ENCODE data around the gene KCNQ4. TPM values are rescaled to one million over a fixed set of nuclear protein-coding genes. Genes with fewer than 3 reads are reported as not detected.

The KCNQ4 gene
- total and polyA plus RNA-seq, 5 donors from 2014 or later, result 0.10 to 0.44 (median 0.19) TPM; not detected in 1

DNA sequence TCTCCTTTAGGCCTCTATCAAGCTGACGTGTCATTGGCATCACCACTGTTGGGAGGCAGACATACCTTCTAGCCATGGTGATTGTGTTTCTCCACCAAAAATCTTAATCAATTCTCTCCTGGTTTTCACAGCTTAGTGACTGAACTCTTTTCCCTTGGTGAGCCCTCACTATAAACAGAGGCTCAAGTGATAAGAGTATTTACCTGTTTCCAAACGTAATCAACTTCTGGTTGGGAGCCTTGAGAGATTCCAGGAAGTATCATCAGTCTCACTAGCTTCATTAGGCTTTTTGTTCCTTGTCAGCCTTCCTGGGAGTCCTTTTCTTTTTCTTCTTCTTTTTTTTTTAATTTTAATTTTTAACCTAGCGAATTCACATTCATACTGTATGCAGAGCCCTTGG, 33.8 kb upstream of the KCNQ4 start:
- H3K4me3 Mint-ChIP-seq, result no peak overlapping the region
- peak overlapping the region in 1 of 3 donors; percentile 65 for H3K27ac Mint-ChIP-seq
- DNase-seq (no peak), ATAC-seq (ENCODE audit: low read depth in 2 of 2) (no peak)
- peaks cover 20 to 33% (median 30%) of the 10 kb centered on the region in 4 donors for H3K4me1 Mint-ChIP-seq
- no peak overlapping the region for H3K4me3 ChIP-seq (ENCODE audit: low read depth, low read length)
- H3K36me3 Mint-ChIP-seq, result peaks cover 53% of the 10 kb centered on the region
- no peaks in the 10 kb centered on the region for H3K27me3 Mint-ChIP-seq
- H3K9me3 ChIP-seq (ENCODE audit: control insufficient read depth in 2 of 2, low read length in 2 of 2), result no peaks in the 10 kb centered on the region
- peaks cover 71% of the 10 kb centered on the region for H3K36me3 ChIP-seq (ENCODE audit: control insufficient read depth, insufficient read depth, low read length)
- H3K27me3 ChIP-seq (ENCODE audit: control insufficient read depth, insufficient read depth, low read length), result no peaks in the 10 kb centered on the region
- H3K9me3 Mint-ChIP-seq, result no peaks in the 10 kb centered on the region
- no peak overlapping the region for H3K27ac ChIP-seq (ENCODE audit: insufficient read depth, low read length, poor library complexity, severe bottlenecking)
- H3K4me1 ChIP-seq (ENCODE audit: control insufficient read depth, insufficient read depth, low read length, poor library complexity, severe bottlenecking), result no peaks in the 10 kb centered on the region

DNA sequence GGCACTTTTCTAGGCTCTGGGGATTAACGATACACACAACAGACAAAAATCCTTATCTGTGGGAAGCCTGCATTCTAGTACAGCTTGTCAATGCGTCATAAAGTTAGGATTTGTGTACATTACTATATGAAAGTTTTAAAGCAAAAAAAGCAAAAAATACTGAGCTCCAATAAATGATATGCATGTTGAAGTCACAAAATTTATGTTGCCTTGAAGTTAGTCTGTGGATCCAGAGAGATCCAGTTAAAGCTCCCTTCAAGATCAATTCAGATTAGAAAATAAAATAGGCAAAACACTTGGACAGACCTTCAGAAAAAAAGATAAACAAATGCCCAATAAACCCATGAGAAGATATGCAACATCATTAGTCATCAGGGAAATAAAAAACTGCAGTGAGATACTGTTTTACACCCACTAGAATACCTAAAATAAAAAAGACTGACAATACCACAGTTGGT, 33.1 kb upstream of the KCNQ4 start:
- H3K36me3 ChIP-seq (ENCODE audit: control insufficient read depth, insufficient read depth, low read length), result peaks cover 77% of the 10 kb centered on the region
- peaks cover 14 to 26% (median 24%) of the 10 kb centered on the region in 4 donors for H3K4me1 Mint-ChIP-seq
- H3K4me3 ChIP-seq (ENCODE audit: low read depth, low read length), result no peak overlapping the region
- H3K9me3 Mint-ChIP-seq, result no peaks in the 10 kb centered on the region
- DNase-seq, result no peak
- peaks cover 54% of the 10 kb centered on the region for H3K36me3 Mint-ChIP-seq
- no peaks in the 10 kb centered on the region for H3K9me3 ChIP-seq (ENCODE audit: control insufficient read depth in 2 of 2, low read length in 2 of 2)
- H3K27ac Mint-ChIP-seq, result peak overlapping the region in 1 of 3 donors; percentile 65
- no peak overlapping the region for H3K27ac ChIP-seq (ENCODE audit: insufficient read depth, low read length, poor library complexity, severe bottlenecking)
- H3K27me3 ChIP-seq (ENCODE audit: control insufficient read depth, insufficient read depth, low read length), result no peaks in the 10 kb centered on the region
- no peaks in the 10 kb centered on the region for H3K4me1 ChIP-seq (ENCODE audit: control insufficient read depth, insufficient read depth, low read length, poor library complexity, severe bottlenecking)
- no peak overlapping the region for H3K4me3 Mint-ChIP-seq
- ATAC-seq (ENCODE audit: low read depth in 2 of 2), result no peak
- no peaks in the 10 kb centered on the region for H3K27me3 Mint-ChIP-seq

DNA sequence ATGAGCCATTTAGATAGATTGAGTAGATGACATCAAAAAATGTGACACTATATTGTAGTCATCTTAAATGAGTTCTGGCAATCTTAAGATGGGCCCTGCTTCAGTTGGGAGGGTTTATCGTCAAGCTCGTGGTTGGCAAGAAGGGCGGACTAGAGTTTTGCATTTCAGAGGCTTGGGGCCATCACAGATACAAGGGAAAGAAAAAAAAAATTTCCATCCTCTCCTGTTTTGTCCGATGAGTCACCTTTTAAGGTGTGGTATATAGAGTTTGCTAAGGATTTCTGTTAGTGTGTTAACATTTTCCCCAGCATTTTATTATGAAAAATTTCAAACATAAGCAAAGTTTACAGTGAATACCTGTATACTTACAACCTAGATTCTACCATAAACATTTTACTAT, 31.8 kb upstream of the KCNQ4 start:
- H3K36me3 ChIP-seq (ENCODE audit: control insufficient read depth, insufficient read depth, low read length), result peaks cover 88% of the 10 kb centered on the region
- H3K4me1 Mint-ChIP-seq, result peaks cover 11 to 15% (median 14%) of the 10 kb centered on the region in 4 donors
- DNase-seq (no peak), ATAC-seq (ENCODE audit: low read depth in 2 of 2) (no peak)
- H3K4me3 ChIP-seq (ENCODE audit: low read depth, low read length), result no peak overlapping the region
- H3K27me3 Mint-ChIP-seq, result no peaks in the 10 kb centered on the region
- H3K9me3 Mint-ChIP-seq, result no peaks in the 10 kb centered on the region
- peak overlapping the region in 1 of 3 donors; percentile 16 for H3K27ac Mint-ChIP-seq
- H3K9me3 ChIP-seq (ENCODE audit: control insufficient read depth in 2 of 2, low read length in 2 of 2), result no peaks in the 10 kb centered on the region
- H3K4me1 ChIP-seq (ENCODE audit: control insufficient read depth, insufficient read depth, low read length, poor library complexity, severe bottlenecking), result no peaks in the 10 kb centered on the region
- peaks cover 53% of the 10 kb centered on the region for H3K36me3 Mint-ChIP-seq
- no peak overlapping the region for H3K27ac ChIP-seq (ENCODE audit: insufficient read depth, low read length, poor library complexity, severe bottlenecking)
- H3K27me3 ChIP-seq (ENCODE audit: control insufficient read depth, insufficient read depth, low read length), result no peaks in the 10 kb centered on the region
- no peak overlapping the region for H3K4me3 Mint-ChIP-seq

DNA sequence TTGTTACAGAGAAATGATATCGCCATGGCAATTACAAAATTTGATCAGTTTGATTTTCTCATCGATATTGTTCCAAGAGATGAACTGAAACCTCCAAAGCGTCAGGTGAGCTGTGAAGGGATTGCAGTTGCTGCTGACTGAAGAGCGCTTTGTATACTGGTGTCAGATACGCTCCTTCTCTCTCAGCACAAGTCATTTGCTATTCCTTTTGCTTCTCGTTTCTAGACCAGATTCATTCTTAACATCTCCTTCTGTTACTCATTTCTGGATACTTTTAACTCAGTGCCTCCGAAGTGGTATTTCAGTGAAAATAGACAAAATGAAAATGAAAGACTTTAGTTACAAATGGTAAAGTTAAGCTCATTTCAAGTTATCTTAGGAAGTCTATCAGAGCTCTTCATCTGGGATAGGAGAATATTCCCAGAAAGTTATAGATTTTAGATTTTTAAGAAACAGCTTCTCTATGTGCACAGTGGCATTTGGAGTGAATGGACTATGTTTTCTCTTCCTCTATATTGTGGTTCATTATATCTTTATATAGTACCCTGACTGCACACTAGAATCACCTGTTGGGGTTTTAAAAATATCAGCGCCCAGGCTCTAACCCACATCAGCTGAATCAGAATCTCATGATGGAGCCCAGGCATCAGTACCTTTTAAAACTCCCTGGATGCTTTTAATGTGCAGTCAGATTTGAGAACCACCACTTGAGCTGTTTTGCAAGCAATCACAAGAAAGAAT, 30.3 kb upstream of the KCNQ4 start:
- Histone ChIP-seq H3K9me3 (ENCODE audit: control insufficient read depth in 2 of 2, low read length in 2 of 2) (no peaks in the 10 kb centered on the region), H3K36me3 (ENCODE audit: control insufficient read depth, insufficient read depth, low read length) (peaks cover 88% of the 10 kb centered on the region), H3K27ac (ENCODE audit: insufficient read depth, low read length, poor library complexity, severe bottlenecking) (no peak overlapping the region), H3K4me1 (ENCODE audit: control insufficient read depth, insufficient read depth, low read length, poor library complexity, severe bottlenecking) (no peaks in the 10 kb centered on the region), H3K4me3 (ENCODE audit: low read depth, low read length) (peak overlapping the region; percentile 5), H3K27me3 (ENCODE audit: control insufficient read depth, insufficient read depth, low read length) (no peaks in the 10 kb centered on the region)
- Mint-ChIP-seq H3K27ac (peak overlapping the region in 2 of 3 donors; percentile 12 to 78), H3K36me3 (peaks cover 46% of the 10 kb centered on the region), H3K4me3 (peak overlapping the region in 3 of 4 donors; percentile 13 to 63 (median 24)), H3K9me3 (no peaks in the 10 kb centered on the region), H3K4me1 (peaks cover 9 to 15% (median 14%) of the 10 kb centered on the region in 4 donors), H3K27me3 (no peaks in the 10 kb centered on the region)
- DNase-seq, result peak in 1 of 3 donors; percentile 38
- no peak for ATAC-seq (ENCODE audit: low read depth in 2 of 2)

DNA sequence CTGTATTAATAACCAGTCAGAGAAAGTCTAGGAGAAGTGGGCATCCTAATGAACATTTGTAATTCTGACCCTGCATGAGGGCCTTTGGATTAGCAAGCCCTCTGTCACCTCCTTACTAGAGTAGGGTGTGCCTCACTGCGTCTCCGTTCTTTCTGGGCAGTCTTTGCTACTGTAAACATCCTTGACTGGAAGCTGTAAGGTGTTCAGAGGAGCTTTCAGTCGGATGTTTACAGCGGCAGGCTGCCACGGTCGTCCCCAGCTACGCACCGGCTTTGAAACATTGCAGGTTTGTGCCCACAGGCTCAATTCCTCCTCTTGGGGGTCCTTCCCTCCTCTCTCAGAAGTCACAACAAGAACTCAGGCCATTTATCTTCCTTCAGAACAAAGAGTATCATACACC, 29.4 kb upstream of the KCNQ4 start:
- H3K27ac ChIP-seq (ENCODE audit: insufficient read depth, low read length, poor library complexity, severe bottlenecking), result no peak overlapping the region
- Mint-ChIP-seq H3K9me3 (no peaks in the 10 kb centered on the region), H3K4me1 (peaks cover 9 to 15% (median 14%) of the 10 kb centered on the region in 4 donors), H3K36me3 (peaks cover 43% of the 10 kb centered on the region), H3K27ac (peak overlapping the region in 1 of 3 donors; percentile 46), H3K27me3 (no peaks in the 10 kb centered on the region), H3K4me3 (no peak overlapping the region)
- H3K36me3 ChIP-seq (ENCODE audit: control insufficient read depth, insufficient read depth, low read length), result peaks cover 88% of the 10 kb centered on the region
- H3K4me3 ChIP-seq (ENCODE audit: low read depth, low read length), result no peak overlapping the region
- H3K27me3 ChIP-seq (ENCODE audit: control insufficient read depth, insufficient read depth, low read length), result no peaks in the 10 kb centered on the region
- H3K4me1 ChIP-seq (ENCODE audit: control insufficient read depth, insufficient read depth, low read length, poor library complexity, severe bottlenecking), result no peaks in the 10 kb centered on the region
- no peak for DNase-seq
- H3K9me3 ChIP-seq (ENCODE audit: control insufficient read depth in 2 of 2, low read length in 2 of 2), result no peaks in the 10 kb centered on the region
- no peak for ATAC-seq (ENCODE audit: low read depth in 2 of 2)

DNA sequence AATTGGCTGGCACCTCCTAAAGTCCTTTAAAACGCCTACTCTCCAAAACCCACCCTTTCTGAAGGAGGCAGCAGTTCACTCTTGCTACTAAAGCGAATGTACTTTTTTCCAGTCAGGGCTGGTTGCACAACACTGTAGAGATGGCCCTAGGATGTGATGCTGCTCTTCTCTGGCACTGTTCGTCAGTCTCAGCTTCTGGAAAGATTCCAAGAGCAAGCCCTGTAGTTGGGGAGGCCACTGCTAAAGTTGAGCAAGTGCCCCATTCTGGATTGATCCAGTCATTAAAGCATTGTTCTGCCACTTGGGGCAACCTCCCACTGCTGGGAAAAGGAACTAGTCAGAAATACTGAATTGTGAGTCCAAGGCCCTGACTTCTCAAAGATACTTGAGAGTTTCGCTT, 28.5 kb upstream of the KCNQ4 start:
- Histone ChIP-seq H3K4me3 (ENCODE audit: low read depth, low read length) (no peak overlapping the region), H3K36me3 (ENCODE audit: control insufficient read depth, insufficient read depth, low read length) (peaks cover 88% of the 10 kb centered on the region), H3K4me1 (ENCODE audit: control insufficient read depth, insufficient read depth, low read length, poor library complexity, severe bottlenecking) (no peaks in the 10 kb centered on the region), H3K9me3 (ENCODE audit: control insufficient read depth in 2 of 2, low read length in 2 of 2) (no peaks in the 10 kb centered on the region), H3K27me3 (ENCODE audit: control insufficient read depth, insufficient read depth, low read length) (no peaks in the 10 kb centered on the region), H3K27ac (ENCODE audit: insufficient read depth, low read length, poor library complexity, severe bottlenecking) (no peak overlapping the region)
- Mint-ChIP-seq H3K9me3 (no peaks in the 10 kb centered on the region), H3K27me3 (no peaks in the 10 kb centered on the region), H3K36me3 (peaks cover 45% of the 10 kb centered on the region), H3K4me1 (peaks cover 9 to 19% (median 14%) of the 10 kb centered on the region in 4 donors), H3K27ac (no peak overlapping the region), H3K4me3 (no peak overlapping the region)
- ATAC-seq (ENCODE audit: low read depth in 2 of 2) (no peak), DNase-seq (no peak)

DNA sequence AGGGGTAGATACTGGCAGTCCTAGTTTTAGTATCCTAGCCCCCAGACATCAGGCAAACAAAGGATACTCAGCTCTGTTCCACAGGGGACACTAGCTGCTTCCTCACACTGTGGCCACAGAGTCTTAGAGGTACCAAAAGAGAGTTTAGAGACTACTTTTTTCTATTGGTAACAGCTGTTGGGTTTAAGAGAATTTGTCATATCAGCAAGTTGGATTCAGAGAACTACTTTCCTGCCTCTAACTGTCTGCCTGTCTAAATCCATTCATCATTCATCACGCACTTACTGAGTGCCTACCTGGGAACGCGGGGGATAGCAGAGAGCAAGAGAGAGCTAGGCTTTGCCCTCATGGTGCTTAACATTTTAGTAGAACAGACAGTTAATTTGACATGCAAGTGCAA, 27.1 kb upstream of the KCNQ4 start:
- peaks cover 5 to 15% (median 12%) of the 10 kb centered on the region in 4 donors for H3K4me1 Mint-ChIP-seq
- H3K27me3 Mint-ChIP-seq, result no peaks in the 10 kb centered on the region
- H3K27ac Mint-ChIP-seq, result peak overlapping the region in 1 of 3 donors; percentile 92
- Histone ChIP-seq H3K4me3 (ENCODE audit: low read depth, low read length) (no peak overlapping the region), H3K27ac (ENCODE audit: insufficient read depth, low read length, poor library complexity, severe bottlenecking) (no peak overlapping the region), H3K36me3 (ENCODE audit: control insufficient read depth, insufficient read depth, low read length) (peaks cover 88% of the 10 kb centered on the region), H3K27me3 (ENCODE audit: control insufficient read depth, insufficient read depth, low read length) (no peaks in the 10 kb centered on the region), H3K4me1 (ENCODE audit: control insufficient read depth, insufficient read depth, low read length, poor library complexity, severe bottlenecking) (no peaks in the 10 kb centered on the region), H3K9me3 (ENCODE audit: control insufficient read depth in 2 of 2, low read length in 2 of 2) (no peaks in the 10 kb centered on the region)
- H3K4me3 Mint-ChIP-seq, result no peak overlapping the region
- ATAC-seq (ENCODE audit: low read depth in 2 of 2), result no peak
- H3K36me3 Mint-ChIP-seq, result peaks cover 39% of the 10 kb centered on the region
- no peak for DNase-seq
- no peaks in the 10 kb centered on the region for H3K9me3 Mint-ChIP-seq

DNA sequence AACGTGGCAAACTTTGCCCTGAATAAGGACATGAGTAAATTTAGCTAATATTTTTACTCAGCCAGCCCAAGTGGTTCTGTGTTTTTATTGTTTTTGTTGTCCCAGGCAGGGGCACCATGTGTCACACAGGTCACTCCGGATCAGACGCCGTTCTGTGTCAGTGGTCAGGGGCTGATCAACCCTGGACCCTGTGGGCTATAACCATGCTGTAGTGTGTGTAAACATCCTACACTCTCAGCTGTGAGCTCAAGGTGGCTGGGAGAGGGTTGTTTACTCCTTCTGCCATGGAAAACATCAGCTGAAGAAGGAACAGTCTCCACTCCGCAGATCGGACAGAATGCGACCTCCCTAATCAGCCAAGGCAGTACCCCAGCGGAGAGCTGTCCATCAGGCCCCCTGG, 26.5 kb upstream of the KCNQ4 start:
- Histone ChIP-seq H3K36me3 (ENCODE audit: control insufficient read depth, insufficient read depth, low read length) (peaks cover 83% of the 10 kb centered on the region), H3K9me3 (ENCODE audit: control insufficient read depth in 2 of 2, low read length in 2 of 2) (no peaks in the 10 kb centered on the region), H3K4me1 (ENCODE audit: control insufficient read depth, insufficient read depth, low read length, poor library complexity, severe bottlenecking) (no peaks in the 10 kb centered on the region), H3K27me3 (ENCODE audit: control insufficient read depth, insufficient read depth, low read length) (no peaks in the 10 kb centered on the region), H3K27ac (ENCODE audit: insufficient read depth, low read length, poor library complexity, severe bottlenecking) (no peak overlapping the region), H3K4me3 (ENCODE audit: low read depth, low read length) (no peak overlapping the region)
- H3K27me3 Mint-ChIP-seq, result no peaks in the 10 kb centered on the region
- H3K27ac Mint-ChIP-seq, result no peak overlapping the region
- H3K4me3 Mint-ChIP-seq, result no peak overlapping the region
- peaks cover 41% of the 10 kb centered on the region for H3K36me3 Mint-ChIP-seq
- DNase-seq (no peak), ATAC-seq (ENCODE audit: low read depth in 2 of 2) (no peak)
- H3K9me3 Mint-ChIP-seq, result no peaks in the 10 kb centered on the region
- peaks cover 5 to 19% (median 11%) of the 10 kb centered on the region in 4 donors for H3K4me1 Mint-ChIP-seq

All from CD4-positive, CD25-positive, alpha-beta regulatory T cell (primary cell).